Measurements from ENCODE around the gene CREB3L1. TPM values are rescaled to one million over a fixed set of nuclear protein-coding genes. Genes with fewer than 3 reads are reported as not detected.
A peak's percentile ranks its signal among the peaks of the same experiment; 100 is the strongest.

The CREB3L1 gene
- not detected for total RNA-seq

- DNase-seq: no peak
- no peak for ATAC-seq
- Mint-ChIP-seq H3K27ac (no peak within 1 kb of the TSS), H3K9me3 (ENCODE audit: low read depth) (no peaks in the 10 kb centered on the region), H3K27me3 (peaks cover 64% of the 10 kb centered on the region), H3K4me1 (no peaks in the 10 kb centered on the region), H3K36me3 (no peaks in the 10 kb centered on the region), H3K4me3 (no peak within 1 kb of the TSS)
- CTCF ChIA-PET: interaction anchor here (1.1 to 2.9 kb wide), 2 partner anchors 39 to 406 kb away, joined by 3 to 18 read pairs; no protein-coding TSS in a partner anchor
Measured at GRCh38 chr11:46277622-46278386, at the start of gene CREB3L1. TSS of gene CREB3L1 (plus strand) at chr11:46277662. CDS start at chr11:46278112, 450 bp downstream.

- ATAC-seq: no peak
- CTCF ChIA-PET: interaction anchor here (1.0 kb wide), 1 partner anchor 10 kb away, joined by 7 read pairs; no protein-coding TSS in a partner anchor
- no peak overlapping the region for H3K27ac Mint-ChIP-seq
- peaks cover 54% of the 10 kb centered on the region for H3K27me3 Mint-ChIP-seq
- no peaks in the 10 kb centered on the region for H3K9me3 Mint-ChIP-seq (ENCODE audit: low read depth)
- no peaks in the 10 kb centered on the region for H3K36me3 Mint-ChIP-seq
- peaks cover 2% of the 10 kb centered on the region for H3K4me1 Mint-ChIP-seq
- no peak for DNase-seq
- H3K4me3 Mint-ChIP-seq: no peak overlapping the region
Measured at GRCh38 chr11:46229230-46229629, 48.2 kb upstream of the CREB3L1 start.

- Mint-ChIP-seq H3K36me3 (no peaks in the 10 kb centered on the region), H3K27me3 (peaks cover 39% of the 10 kb centered on the region), H3K9me3 (ENCODE audit: low read depth) (no peaks in the 10 kb centered on the region), H3K27ac (no peak overlapping the region), H3K4me1 (peaks cover 21% of the 10 kb centered on the region), H3K4me3 (no peak overlapping the region)
- DNase-seq: no peak
- ATAC-seq: no peak
- CTCF ChIA-PET: interaction anchor here (1.0 kb wide), 1 partner anchor 9 kb away, joined by 3 read pairs; no protein-coding TSS in a partner anchor
Measured at GRCh38 chr11:46234311-46234710, 43.2 kb upstream of the CREB3L1 start.

- H3K27ac Mint-ChIP-seq: no peak overlapping the region
- ATAC-seq: no peak
- CTCF ChIA-PET: interaction anchor here (4.1 to 10.4 kb wide), 3 partner anchors 73 to 271 kb away, joined by 17 to 189 read pairs (median 128); no protein-coding TSS in a partner anchor
- peak overlapping the region; percentile 25 for H3K4me3 Mint-ChIP-seq
- no peaks in the 10 kb centered on the region for H3K9me3 Mint-ChIP-seq (ENCODE audit: low read depth)
- H3K36me3 Mint-ChIP-seq: no peaks in the 10 kb centered on the region
- H3K27me3 Mint-ChIP-seq: peaks cover 34% of the 10 kb centered on the region
- peaks cover 25% of the 10 kb centered on the region for H3K4me1 Mint-ChIP-seq
- DNase-seq: no peak
Measured at GRCh38 chr11:46235777-46236688, 41.4 kb upstream of the CREB3L1 start.

GRCh38 chr11:46236918-46237247 is 40.6 kb upstream of the CREB3L1 start:
- Mint-ChIP-seq H3K36me3 (no peaks in the 10 kb centered on the region), H3K4me3 (peak overlapping the region; percentile 73), H3K27me3 (peaks cover 34% of the 10 kb centered on the region), H3K4me1 (peaks cover 25% of the 10 kb centered on the region), H3K9me3 (ENCODE audit: low read depth) (no peaks in the 10 kb centered on the region), H3K27ac (peak overlapping the region; percentile 82)
- ATAC-seq: no peak
- CTCF ChIA-PET: interaction anchor here (1.4 to 10.4 kb wide), 7 partner anchors 40 to 272 kb away, joined by 6 to 189 read pairs (median 21); partner anchors contain the start of gene CREB3L1
- DNase-seq: no peak

GRCh38 chr11:46237248-46238077 is 40.0 kb upstream of the CREB3L1 start:
- H3K27me3 Mint-ChIP-seq: peaks cover 33% of the 10 kb centered on the region
- H3K4me1 Mint-ChIP-seq: peaks cover 29% of the 10 kb centered on the region
- CTCF ChIA-PET: interaction anchor here (0.8 to 10.4 kb wide), 18 partner anchors 11 to 395 kb away, joined by 3 to 189 read pairs (median 5); partner anchors contain the start of gene CREB3L1

GRCh38 chr11:46238078-46238966 is 39.1 kb upstream of the CREB3L1 start:
- Mint-ChIP-seq H3K36me3 (no peaks in the 10 kb centered on the region), H3K9me3 (ENCODE audit: low read depth) (no peaks in the 10 kb centered on the region), H3K4me3 (peak overlapping the region; percentile 73), H3K27ac (peak overlapping the region; percentile 71), H3K4me1 (peaks cover 35% of the 10 kb centered on the region), H3K27me3 (peaks cover 24% of the 10 kb centered on the region)
- CTCF ChIA-PET: interaction anchor here (0.6 to 10.4 kb wide), 32 partner anchors 9 to 396 kb away, joined by 3 to 189 read pairs (median 4); partner anchors contain the start of genes ATG13, CHRM4, CREB3L1 and PHF21A
- DNase-seq: peak; percentile 77
- ATAC-seq: peak; percentile 64

More at GRCh38 chr11:46237248-46238077, 40.0 kb upstream of the CREB3L1 start:
- H3K4me3 Mint-ChIP-seq: peak overlapping the region; percentile 73
- no peaks in the 10 kb centered on the region for H3K36me3 Mint-ChIP-seq
- ATAC-seq (peak; percentile 77), DNase-seq (peak; percentile 80)
- H3K9me3 Mint-ChIP-seq (ENCODE audit: low read depth): no peaks in the 10 kb centered on the region
- peak overlapping the region; percentile 82 for H3K27ac Mint-ChIP-seq

- Mint-ChIP-seq H3K4me1 (peaks cover 41% of the 10 kb centered on the region), H3K9me3 (ENCODE audit: low read depth) (no peaks in the 10 kb centered on the region), H3K27me3 (peaks cover 17% of the 10 kb centered on the region), H3K4me3 (peak overlapping the region; percentile 64), H3K27ac (peak overlapping the region; percentile 55), H3K36me3 (no peaks in the 10 kb centered on the region)
- CTCF ChIA-PET: interaction anchor here (0.6 to 10.4 kb wide), 46 partner anchors 8 to 379 kb away, joined by 3 to 189 read pairs (median 4); partner anchors contain the start of genes ATG13, CHRM4, CREB3L1 and PHF21A
- DNase-seq: peak; percentile 86
- ATAC-seq: peak; percentile 78
Measured at GRCh38 chr11:46238967-46239800, 38.3 kb upstream of the CREB3L1 start.

GRCh38 chr11:46239801-46240061 is 37.7 kb upstream of the CREB3L1 start:
- Mint-ChIP-seq H3K27ac (no peak overlapping the region), H3K27me3 (peaks cover 13% of the 10 kb centered on the region), H3K9me3 (ENCODE audit: low read depth) (no peaks in the 10 kb centered on the region), H3K4me3 (no peak overlapping the region), H3K36me3 (no peaks in the 10 kb centered on the region), H3K4me1 (peaks cover 42% of the 10 kb centered on the region)
- CTCF ChIA-PET: interaction anchor here (0.6 to 10.4 kb wide), 35 partner anchors 9 to 378 kb away, joined by 3 to 189 read pairs (median 4); partner anchors contain the start of genes ATG13, CREB3L1 and PHF21A
- ATAC-seq (no peak), DNase-seq (no peak)

- peaks cover 42% of the 10 kb centered on the region for H3K4me1 Mint-ChIP-seq
- no peak for DNase-seq
- no peak for ATAC-seq
- CTCF ChIA-PET: interaction anchor here (0.7 to 10.4 kb wide), 22 partner anchors 9 to 275 kb away, joined by 3 to 189 read pairs (median 6); partner anchors contain the start of gene CREB3L1
- no peak overlapping the region for H3K27ac Mint-ChIP-seq
- H3K27me3 Mint-ChIP-seq: peaks cover 7% of the 10 kb centered on the region
- H3K4me3 Mint-ChIP-seq: no peak overlapping the region
- no peaks in the 10 kb centered on the region for H3K9me3 Mint-ChIP-seq (ENCODE audit: low read depth)
- no peaks in the 10 kb centered on the region for H3K36me3 Mint-ChIP-seq
Measured at GRCh38 chr11:46240371-46240770, 37.1 kb upstream of the CREB3L1 start.

GRCh38 chr11:46240861-46241260 is 36.6 kb upstream of the CREB3L1 start:
- Mint-ChIP-seq H3K27me3 (peaks cover 6% of the 10 kb centered on the region), H3K27ac (no peak overlapping the region), H3K36me3 (no peaks in the 10 kb centered on the region), H3K9me3 (ENCODE audit: low read depth) (no peaks in the 10 kb centered on the region), H3K4me3 (no peak overlapping the region), H3K4me1 (peaks cover 42% of the 10 kb centered on the region)
- DNase-seq (no peak), ATAC-seq (no peak)
- CTCF ChIA-PET: interaction anchor here (0.7 to 10.4 kb wide), 16 partner anchors 10 to 339 kb away, joined by 3 to 189 read pairs (median 4); partner anchors contain the start of gene CREB3L1

Data from activated CD8-positive, alpha-beta memory T cell treated with anti-CD3 and anti-CD28 coated beads, Interleukin-2, amount 10 ng/mL, durations not matched to agents 7 days and 5 days (primary cell).